Mammary microvascular endothelial cell (primary cell): ENCODE measurements around the gene FAM98B. TPM values are rescaled to one million over a fixed set of nuclear protein-coding genes. Genes with fewer than 3 reads are reported as not detected.

Experiments
- total RNA-seq: library from RNA; depleted of rRNA; stranded (reverse); fragments of >200 nt; gene quantifications from 2 replicates; pipeline ENCODE4 v1.2.3, GENCODE V29; 2015

Gene FAM98B
- total RNA-seq = 7.7 and 10.4 TPM in 2 replicates

GRCh38 chr15:38453971-38454695, at the start of gene FAM98B:
FAM98B (plus strand) TSS chr15:38454127; CDS start chr15:38454162, 35 bp downstream.

Other genes starting within 250 kb of the FAM98B start
- 7.4 and 9.1 TPM in 2 replicates for gene SPRED1, start 201.3 kb upstream of the FAM98B start, total RNA-seq
- under 0.01 and 0.05 TPM in 2 replicates for gene RASGRP1, start 110.7 kb downstream of the FAM98B start, total RNA-seq